ENCODE data around the gene UBE2G2. TPM values are rescaled to one million over a fixed set of nuclear protein-coding genes. Genes with fewer than 3 reads are reported as not detected.

The UBE2G2 gene
- total RNA-seq, 4 donors from 2014 or later: 62.5 to 126 (median 91.6) TPM

DNA sequence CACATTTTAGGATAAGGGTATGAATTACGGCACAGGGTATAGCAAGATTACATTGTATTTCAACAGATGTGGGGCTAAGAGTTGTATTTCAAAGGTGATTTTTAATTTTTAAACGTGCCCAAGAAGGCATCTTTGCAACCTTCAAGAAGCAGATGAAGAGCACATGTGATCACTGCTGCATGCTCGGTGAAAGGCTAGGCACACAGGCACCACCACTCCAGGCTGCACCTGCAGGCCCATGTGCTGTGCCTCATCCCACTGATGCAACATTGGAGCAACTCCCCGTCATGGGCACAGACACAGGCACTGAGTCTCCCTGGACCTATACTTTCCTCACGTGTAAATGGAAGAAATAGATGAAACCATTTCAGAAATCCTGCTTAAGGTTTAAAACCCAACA is 23.5 kb downstream of the UBE2G2 start:
- DNase-seq (ENCODE audit: low spot score in 2 of 2): no peak
- H3K27me3 ChIP-seq: no peaks in the 10 kb centered on the region
- 88% methylated on average over 5 of the region's 5 CpGs for WGBS
- TF ChIP-seq POLR2AphosphoS5 (IDR thresholded peaks at IDR 0.05): no peak
- TF ChIP-seq POLR2A (IDR thresholded peaks at IDR 0.05): no peak
- TF ChIP-seq, protein P1, sequence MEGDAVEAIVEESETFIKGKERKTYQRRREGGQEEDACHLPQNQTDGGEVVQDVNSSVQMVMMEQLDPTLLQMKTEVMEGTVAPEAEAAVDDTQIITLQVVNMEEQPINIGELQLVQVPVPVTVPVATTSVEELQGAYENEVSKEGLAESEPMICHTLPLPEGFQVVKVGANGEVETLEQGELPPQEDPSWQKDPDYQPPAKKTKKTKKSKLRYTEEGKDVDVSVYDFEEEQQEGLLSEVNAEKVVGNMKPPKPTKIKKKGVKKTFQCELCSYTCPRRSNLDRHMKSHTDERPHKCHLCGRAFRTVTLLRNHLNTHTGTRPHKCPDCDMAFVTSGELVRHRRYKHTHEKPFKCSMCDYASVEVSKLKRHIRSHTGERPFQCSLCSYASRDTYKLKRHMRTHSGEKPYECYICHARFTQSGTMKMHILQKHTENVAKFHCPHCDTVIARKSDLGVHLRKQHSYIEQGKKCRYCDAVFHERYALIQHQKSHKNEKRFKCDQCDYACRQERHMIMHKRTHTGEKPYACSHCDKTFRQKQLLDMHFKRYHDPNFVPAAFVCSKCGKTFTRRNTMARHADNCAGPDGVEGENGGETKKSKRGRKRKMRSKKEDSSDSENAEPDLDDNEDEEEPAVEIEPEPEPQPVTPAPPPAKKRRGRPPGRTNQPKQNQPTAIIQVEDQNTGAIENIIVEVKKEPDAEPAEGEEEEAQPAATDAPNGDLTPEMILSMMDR (IDR thresholded peaks at IDR 0.05): no peak
- TF ChIP-seq EP300 (IDR thresholded peaks at IDR 0.05): no peak
- H3K36me3 ChIP-seq: peaks cover 46% of the 10 kb centered on the region
- no peak overlapping the region for H3K27ac ChIP-seq
- H3K4me1 ChIP-seq: peaks cover 12% of the 10 kb centered on the region
- no peak overlapping the region for H3K4me3 ChIP-seq
- no peaks in the 10 kb centered on the region for H3K9me3 ChIP-seq

DNA sequence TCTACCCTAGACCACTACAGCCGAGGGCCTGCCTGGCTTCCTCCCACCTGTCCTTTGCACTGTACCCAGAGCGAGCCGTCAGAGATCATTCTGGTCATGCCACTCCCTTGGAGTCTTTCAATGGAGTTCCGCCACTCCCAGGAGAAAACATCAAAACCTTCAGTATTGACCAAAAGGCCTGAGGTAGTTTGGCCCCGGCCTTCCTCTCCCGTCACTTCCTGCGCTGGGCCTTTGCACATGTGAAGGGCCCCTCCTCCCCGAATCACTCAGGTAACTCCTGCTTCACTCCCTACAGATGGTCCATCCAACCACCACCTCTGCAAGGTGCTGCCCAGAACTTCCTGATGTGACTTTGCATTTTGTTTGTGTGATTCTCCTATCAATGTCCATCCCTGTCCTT is 26.6 kb downstream of the UBE2G2 start:
- no peaks in the 10 kb centered on the region for H3K27me3 ChIP-seq
- H3K36me3 ChIP-seq: peaks cover 68% of the 10 kb centered on the region
- no peak overlapping the region for H3K27ac ChIP-seq
- H3K4me1 ChIP-seq: peaks cover 10% of the 10 kb centered on the region
- no peaks in the 10 kb centered on the region for H3K9me3 ChIP-seq
- peak in 1 of 2 donors; percentile 72 for DNase-seq (ENCODE audit: low spot score in 2 of 2)
- TF ChIP-seq, protein P1 (IDR thresholded peaks at IDR 0.05): no peak
- TF ChIP-seq POLR2A (IDR thresholded peaks at IDR 0.05): no peak
- no peak for TF ChIP-seq EP300 (IDR thresholded peaks at IDR 0.05)
- no peak for TF ChIP-seq POLR2AphosphoS5 (IDR thresholded peaks at IDR 0.05)
- 89% methylated on average over 8 of the region's 8 CpGs for WGBS
- no peak overlapping the region for H3K4me3 ChIP-seq

DNA sequence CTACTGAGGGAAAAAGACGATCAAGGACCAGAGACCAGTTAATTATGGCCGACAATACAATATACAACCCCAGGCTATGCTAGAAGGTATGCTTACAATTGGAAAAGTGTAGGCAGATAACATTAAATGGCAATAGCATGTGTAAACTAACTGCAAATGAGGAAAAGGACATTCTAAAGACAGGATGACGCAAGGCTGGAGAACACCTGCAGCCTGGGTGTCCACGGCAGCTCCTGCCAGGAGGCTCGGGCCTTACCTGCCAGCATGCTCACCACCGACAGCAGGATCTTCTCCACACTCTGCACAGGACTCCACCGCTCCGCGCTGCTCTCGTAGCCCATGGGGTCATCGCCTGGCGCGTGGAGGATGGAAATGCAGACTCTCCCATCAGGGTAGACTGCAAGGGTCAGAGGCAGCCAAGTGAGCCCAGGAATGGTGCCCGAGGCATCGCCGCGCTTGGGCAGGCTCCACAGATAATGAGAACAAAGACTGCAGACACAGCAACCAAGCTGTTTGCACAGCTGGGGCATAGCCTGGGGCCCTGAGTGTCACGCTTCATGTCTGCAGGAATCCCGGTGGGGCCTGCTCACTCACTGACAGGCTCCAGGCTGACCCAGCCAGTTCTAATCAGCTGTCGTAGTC is 28.2 kb downstream of the UBE2G2 start:
- H3K27ac ChIP-seq: no peak overlapping the region
- no peaks in the 10 kb centered on the region for H3K9me3 ChIP-seq
- 85% methylated on average over 20 of the region's 20 CpGs for WGBS
- DNase-seq (ENCODE audit: low spot score in 2 of 2): peak in 1 of 2 donors; percentile 49
- no peak overlapping the region for H3K4me3 ChIP-seq
- H3K27me3 ChIP-seq: no peaks in the 10 kb centered on the region
- TF ChIP-seq POLR2AphosphoS5 (IDR thresholded peaks at IDR 0.05) (no peak), EP300 (IDR thresholded peaks at IDR 0.05) (no peak), POLR2A (IDR thresholded peaks at IDR 0.05) (no peak)
- TF ChIP-seq, protein P1 (IDR thresholded peaks at IDR 0.05): no peak
- peaks cover 4% of the 10 kb centered on the region for H3K4me1 ChIP-seq
- H3K36me3 ChIP-seq: peaks cover 80% of the 10 kb centered on the region

DNA sequence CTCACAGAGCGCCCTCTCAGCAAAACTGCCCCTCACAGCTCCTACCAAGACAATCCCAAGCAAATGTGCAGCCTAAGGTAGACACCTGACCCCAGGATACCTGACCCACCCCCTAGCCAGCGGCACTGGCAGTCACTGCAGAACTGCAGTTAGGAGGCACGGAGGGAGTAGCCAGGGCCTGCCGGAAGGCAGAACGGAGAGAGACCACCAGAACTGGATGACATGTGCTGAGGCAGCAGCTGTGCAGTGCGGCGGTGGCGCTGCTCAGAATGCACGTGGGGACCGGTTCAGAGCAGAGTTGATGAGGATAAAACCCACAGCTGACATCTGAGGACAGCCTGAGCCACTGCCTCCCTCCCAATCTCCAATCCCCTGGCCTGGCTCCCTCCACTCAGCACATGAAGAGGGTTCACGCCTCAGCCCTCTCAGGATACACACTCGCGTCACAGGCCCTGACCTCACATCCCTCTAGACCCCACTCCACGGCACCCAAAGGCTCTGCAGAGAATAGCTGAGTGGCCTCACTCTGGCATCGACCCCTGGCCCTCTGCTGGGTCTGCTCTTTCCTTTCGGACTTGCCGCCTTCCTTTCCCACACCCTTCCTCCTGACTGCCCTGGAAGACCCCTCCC is 29.6 kb downstream of the UBE2G2 start:
- Histone ChIP-seq H3K4me1 (no peaks in the 10 kb centered on the region), H3K27ac (no peak overlapping the region), H3K4me3 (no peak overlapping the region), H3K36me3 (peaks cover 74% of the 10 kb centered on the region), H3K9me3 (no peaks in the 10 kb centered on the region), H3K27me3 (no peaks in the 10 kb centered on the region)
- whole genome bisulfite sequencing: 96% methylated on average over 17 of the region's 17 CpGs
- TF ChIP-seq, protein P1 (IDR thresholded peaks at IDR 0.05): no peak
- no peak for TF ChIP-seq POLR2AphosphoS5 (IDR thresholded peaks at IDR 0.05)
- no peak for TF ChIP-seq POLR2A (IDR thresholded peaks at IDR 0.05)
- no peak for TF ChIP-seq EP300 (IDR thresholded peaks at IDR 0.05)
- DNase-seq (ENCODE audit: low spot score in 2 of 2): no peak
